CD4-positive, alpha-beta T cell (primary cell): Measurements from ENCODE around the gene TMED3. TPM values are rescaled to one million over a fixed set of nuclear protein-coding genes. Genes with fewer than 3 reads are reported as not detected.

Source experiments
- ATAC-seq: fragments of 200-7000 bp; cut with Tn5 transposase; one replicate; pipeline ENCODE4 v1.10.0; 2022; ENCODE audit warnings: mild to moderate bottlenecking; ENCODE audit not compliant: poor library complexity
- CTCF ChIA-PET: fragments of 350-600 bp; sonication (Branson Sonifier 250); formaldehyde crosslinking; loops from one replicate; lab custom pipeline; 2021; ENCODE audit warnings: antibody characterized with exemption, inconsistent platforms; lab: Charles Lee
- POLR2A ChIA-PET: fragments of 350-600 bp; sonication (Branson Sonifier 250); formaldehyde crosslinking; loops from one replicate; lab custom pipeline; 2021; ENCODE audit warnings: antibody characterized with exemption, inconsistent platforms; lab: Charles Lee
- DNase-seq, 14 experiments: peaks; one replicate each; pipeline ENCODE4 v3.0.0-alpha.2; 2013 to 2020; ENCODE audit warnings: mixed read lengths in 2 of 14
- H3K27ac ChIP-seq, 2 donors: one replicate each; pipeline versions ENCODE4 v1.5.1 to v1.7.0; 2013; ENCODE audit warnings: low read length in 2 of 2, low read depth in 1 of 2, mild to moderate bottlenecking in 1 of 2
- H3K27me3 ChIP-seq, 2 experiments: 1 replicate in 1 of 2; 2 replicates in 1 of 2; pipeline versions ENCODE4 v1.6.1 to v1.7.0; 2013; ENCODE audit warnings: low read length in 2 of 2, control low read depth in 1 of 2, mild to moderate bottlenecking in 1 of 2, moderate library complexity in 1 of 2; ENCODE audit not compliant: insufficient read depth in 2 of 2, control insufficient read depth in 1 of 2
- H3K36me3 ChIP-seq: one replicate; pipeline ENCODE4 v1.6.1; 2013; ENCODE audit warnings: low read length, control low read depth; ENCODE audit not compliant: insufficient read depth
- H3K4me1 ChIP-seq: one replicate; pipeline ENCODE4 v1.6.1; 2013; ENCODE audit warnings: low read length, control low read depth; ENCODE audit not compliant: insufficient read depth
- H3K4me3 ChIP-seq: one replicate; pipeline ENCODE4 v1.5.1; 2013; ENCODE audit warnings: mild to moderate bottlenecking, low read length, moderate library complexity
- H3K9me3 ChIP-seq, 2 experiments: 1 replicate in 1 of 2; 2 replicates in 1 of 2; pipeline versions ENCODE4 v1.6.1 to v1.7.0; 2013; ENCODE audit warnings: low read length in 2 of 2, mild to moderate bottlenecking in 2 of 2, control low read depth in 1 of 2, moderate library complexity in 1 of 2; ENCODE audit not compliant: control insufficient read depth in 1 of 2, insufficient read depth in 1 of 2
- H3K27ac Mint-ChIP-seq: one replicate; pipeline ENCODE4 v1.8.0; 2020; ENCODE audit warnings: mixed read lengths
- H3K27me3 Mint-ChIP-seq: one replicate; pipeline ENCODE4 v1.8.0; 2021; ENCODE audit warnings: mixed read lengths
- H3K36me3 Mint-ChIP-seq: one replicate; pipeline ENCODE4 v1.8.0; 2021; ENCODE audit warnings: low read depth, mixed read lengths
- H3K4me1 Mint-ChIP-seq: one replicate; pipeline ENCODE4 v1.8.0; 2021; ENCODE audit warnings: low read depth, mixed read lengths
- H3K4me3 Mint-ChIP-seq: one replicate; pipeline ENCODE4 v1.8.0; 2020; ENCODE audit warnings: mild to moderate bottlenecking, mixed read lengths
- H3K9me3 Mint-ChIP-seq: one replicate; pipeline ENCODE4 v1.8.0; 2020; ENCODE audit warnings: mixed read lengths
- intact Hi-C, 2 experiments: fragments of 100-400 bp; cut with DNase I in 1 of 2; cut with micrococcal nuclease in 1 of 2; formaldehyde crosslinking; loops; one replicate each; pipeline versions ENCODE4 v1.15.1 to v1.9.0; 2023 to 2025; cut with DNase I, micrococcal nuclease
- total RNA-seq, 174 experiments: library from RNA in 2 of 174; stranded (reverse) in 2 of 174; gene quantifications; one replicate each; pipeline ENCODE4 v1.2.3 and lab custom pipeline; 2021 to 2026
- TF ChIP-seq, protein P1 (sequence below): fragments of 200-600 bp; IDR thresholded peaks from one replicate; pipeline ENCODE4 v1.8.0; 2022; ENCODE audit warnings: antibody characterized with exemption, mild to moderate bottlenecking

Gene TMED3
- total RNA-seq, 2 experiments from 2014 or later, result 12.2 to 12.7 TPM

GRCh38 chr15:79332824-79333510 is 22.1 kb downstream of the TMED3 start:
- H3K36me3 ChIP-seq, result no peaks in the 10 kb centered on the region
- Mint-ChIP-seq H3K36me3 (peaks cover 6% of the 10 kb centered on the region), H3K4me3 (no peak overlapping the region), H3K9me3 (no peaks in the 10 kb centered on the region), H3K27me3 (no peaks in the 10 kb centered on the region), H3K4me1 (no peaks in the 10 kb centered on the region), H3K27ac (no peak overlapping the region)
- CTCF ChIA-PET, result interaction anchor here (0.6 kb wide), 1 partner anchor 1572 kb away, joined by 3 read pairs; no protein-coding TSS in a partner anchor
- TF ChIP-seq, protein P1, sequence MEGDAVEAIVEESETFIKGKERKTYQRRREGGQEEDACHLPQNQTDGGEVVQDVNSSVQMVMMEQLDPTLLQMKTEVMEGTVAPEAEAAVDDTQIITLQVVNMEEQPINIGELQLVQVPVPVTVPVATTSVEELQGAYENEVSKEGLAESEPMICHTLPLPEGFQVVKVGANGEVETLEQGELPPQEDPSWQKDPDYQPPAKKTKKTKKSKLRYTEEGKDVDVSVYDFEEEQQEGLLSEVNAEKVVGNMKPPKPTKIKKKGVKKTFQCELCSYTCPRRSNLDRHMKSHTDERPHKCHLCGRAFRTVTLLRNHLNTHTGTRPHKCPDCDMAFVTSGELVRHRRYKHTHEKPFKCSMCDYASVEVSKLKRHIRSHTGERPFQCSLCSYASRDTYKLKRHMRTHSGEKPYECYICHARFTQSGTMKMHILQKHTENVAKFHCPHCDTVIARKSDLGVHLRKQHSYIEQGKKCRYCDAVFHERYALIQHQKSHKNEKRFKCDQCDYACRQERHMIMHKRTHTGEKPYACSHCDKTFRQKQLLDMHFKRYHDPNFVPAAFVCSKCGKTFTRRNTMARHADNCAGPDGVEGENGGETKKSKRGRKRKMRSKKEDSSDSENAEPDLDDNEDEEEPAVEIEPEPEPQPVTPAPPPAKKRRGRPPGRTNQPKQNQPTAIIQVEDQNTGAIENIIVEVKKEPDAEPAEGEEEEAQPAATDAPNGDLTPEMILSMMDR, result no peak
- intact Hi-C loops, result no loop called here
- ATAC-seq, result no peak
- no peaks in the 10 kb centered on the region for H3K4me1 ChIP-seq
- no peak overlapping the region for H3K27ac ChIP-seq
- no peaks in the 10 kb centered on the region for H3K27me3 ChIP-seq
- no peak overlapping the region for H3K4me3 ChIP-seq
- no peak for DNase-seq
- H3K9me3 ChIP-seq, result no peaks in the 10 kb centered on the region
- POLR2A ChIA-PET, result no interaction called here

DNA sequence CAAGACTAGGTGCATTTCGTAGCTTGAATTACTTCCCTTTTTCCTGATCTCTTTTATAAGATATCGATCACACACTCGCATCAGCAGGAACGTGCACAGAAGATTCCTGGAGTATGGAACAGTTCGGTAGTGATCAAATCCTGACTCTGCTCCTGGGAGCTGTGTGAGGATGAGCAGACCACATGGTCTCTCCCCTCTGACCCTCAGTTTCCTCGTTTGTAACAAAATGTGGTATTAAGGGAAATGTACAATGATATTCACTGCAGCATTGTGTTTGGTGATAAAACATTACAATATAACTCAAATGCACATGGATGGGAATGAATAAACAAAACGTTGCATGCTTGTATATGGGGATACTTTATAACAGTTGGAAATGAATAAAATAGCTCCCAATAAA is 26.7 kb downstream of the TMED3 start:
- Mint-ChIP-seq H3K4me3 (no peak overlapping the region), H3K9me3 (no peaks in the 10 kb centered on the region), H3K27me3 (no peaks in the 10 kb centered on the region), H3K27ac (no peak overlapping the region), H3K4me1 (no peaks in the 10 kb centered on the region), H3K36me3 (no peaks in the 10 kb centered on the region)
- no peaks in the 10 kb centered on the region for H3K27me3 ChIP-seq
- CTCF ChIA-PET, result no interaction called here
- H3K4me1 ChIP-seq, result no peaks in the 10 kb centered on the region
- no peaks in the 10 kb centered on the region for H3K9me3 ChIP-seq
- H3K4me3 ChIP-seq, result no peak overlapping the region
- H3K36me3 ChIP-seq, result no peaks in the 10 kb centered on the region
- TF ChIP-seq, protein P1, result no peak
- ATAC-seq, result no peak
- no peak for DNase-seq
- POLR2A ChIA-PET, result no interaction called here
- no peak overlapping the region for H3K27ac ChIP-seq
- intact Hi-C loops, result no loop called here

DNA sequence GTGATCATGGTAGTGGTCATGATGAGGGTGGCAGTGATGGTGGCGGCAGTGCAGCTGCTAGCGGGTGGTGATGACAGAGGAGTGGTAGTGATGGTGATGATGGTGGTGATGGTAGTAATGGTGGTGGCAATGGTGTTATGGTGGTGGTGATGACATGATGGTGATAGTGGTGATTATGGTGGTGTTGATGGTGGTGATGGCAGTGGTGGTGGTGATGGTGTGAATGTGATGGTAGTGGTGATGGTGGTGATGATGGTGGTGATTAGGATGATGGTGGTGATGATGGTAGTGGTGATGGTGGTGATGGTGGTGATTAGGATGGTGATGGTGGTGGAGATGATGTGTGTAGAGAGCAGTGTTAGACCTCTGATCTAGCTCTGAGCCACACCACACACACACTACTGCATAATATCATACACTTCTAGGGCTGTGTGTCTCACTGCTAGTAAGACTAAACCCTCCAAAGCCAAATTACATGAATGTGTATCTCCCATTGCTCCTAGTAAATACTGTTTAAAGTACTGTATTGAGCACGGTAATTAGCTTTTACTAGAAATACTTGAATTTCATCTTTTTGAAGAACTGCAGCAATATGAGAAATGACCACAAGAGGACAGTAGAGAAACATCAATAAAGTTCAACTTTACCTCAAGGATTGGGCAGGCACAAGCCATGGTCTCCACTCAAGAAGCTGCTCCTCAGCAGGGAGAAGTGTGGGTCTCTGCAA is 28.8 kb downstream of the TMED3 start:
- CTCF ChIA-PET, result interaction anchor here (0.8 to 1.3 kb wide), 2 partner anchors 41 to 514 kb away, joined by 3 read pairs; no protein-coding TSS in a partner anchor
- H3K4me3 Mint-ChIP-seq, result no peak overlapping the region
- no peaks in the 10 kb centered on the region for H3K4me1 Mint-ChIP-seq
- DNase-seq (peak in 3 of 14 experiments; percentile 9 to 22 (median 21)), ATAC-seq (no peak)
- POLR2A ChIA-PET, result interaction anchor here (0.6 kb wide), 1 partner anchor 463 kb away, joined by 3 read pairs; no protein-coding TSS in a partner anchor
- no peaks in the 10 kb centered on the region for H3K4me1 ChIP-seq
- no peaks in the 10 kb centered on the region for H3K36me3 Mint-ChIP-seq
- H3K36me3 ChIP-seq, result no peaks in the 10 kb centered on the region
- H3K27me3 Mint-ChIP-seq, result no peaks in the 10 kb centered on the region
- no peak overlapping the region for H3K4me3 ChIP-seq
- intact Hi-C loops, result loop anchor here in 1 of 2 experiments (1.0 kb wide), 1 partner anchor 654 kb away; no protein-coding TSS in a partner anchor
- no peak overlapping the region for H3K27ac Mint-ChIP-seq
- H3K9me3 Mint-ChIP-seq, result no peaks in the 10 kb centered on the region
- TF ChIP-seq, protein P1, result peak; percentile 57
- no peaks in the 10 kb centered on the region for H3K9me3 ChIP-seq
- H3K27me3 ChIP-seq, result no peaks in the 10 kb centered on the region
- no peak overlapping the region for H3K27ac ChIP-seq
